H1 (cell line): ENCODE data around the gene UBAC1. TPM values are rescaled to one million over a fixed set of nuclear protein-coding genes. Genes with fewer than 3 reads are reported as not detected.

ENCODE experiments used
- SP1 ChIP-seq: IDR thresholded peaks from 2 replicates; pipeline ENCODE4 v1.6.1; 2011; ENCODE audit warnings: low read depth, low read length
- SRF ChIP-seq: IDR thresholded peaks from 2 replicates; pipeline ENCODE4 v1.6.1; 2011; ENCODE audit warnings: mild to moderate bottlenecking, low read depth, low read length, moderate library complexity
- TBP ChIP-seq: IDR thresholded peaks from 2 replicates; pipeline ENCODE4 v1.6.1; 2011; ENCODE audit warnings: low read depth, low read length, improper control_type of control experiment
- polyA plus RNA-seq, 7 experiments: library from polyadenylated mRNA; depleted of rRNA in 3 of 7; stranded (reverse) in 5 of 7; unstranded in 2 of 7; fragments of >200 nt in 5 of 7; fragments of 200-250 nt in 2 of 7; gene quantifications; 1 replicate in 5 of 7; 2 replicates in 1 of 7; 4 replicates in 1 of 7; pipeline versions ENCODE4 v1.2.1 to v1.2.3, GENCODE V29; 2011 to 2013; ENCODE audit warnings: missing spikeins in 2 of 7, mixed read lengths in 2 of 7
- total RNA-seq: library from RNA; stranded (reverse); fragmentation: NEBNext Ultra II Directional; extraction: Animal tissue kit (Norgen Biotek cat#: 25700); gene quantifications from 2 replicates; pipeline ENCODE4 v1.2.1, GENCODE V29; 2021

Gene UBAC1
- total and polyA plus RNA-seq, 2 of the 8 experiments (the other 6 are each of a cell fraction or from before 2014, with no cell fraction given), result 59.3 to 85.2 TPM

DNA sequence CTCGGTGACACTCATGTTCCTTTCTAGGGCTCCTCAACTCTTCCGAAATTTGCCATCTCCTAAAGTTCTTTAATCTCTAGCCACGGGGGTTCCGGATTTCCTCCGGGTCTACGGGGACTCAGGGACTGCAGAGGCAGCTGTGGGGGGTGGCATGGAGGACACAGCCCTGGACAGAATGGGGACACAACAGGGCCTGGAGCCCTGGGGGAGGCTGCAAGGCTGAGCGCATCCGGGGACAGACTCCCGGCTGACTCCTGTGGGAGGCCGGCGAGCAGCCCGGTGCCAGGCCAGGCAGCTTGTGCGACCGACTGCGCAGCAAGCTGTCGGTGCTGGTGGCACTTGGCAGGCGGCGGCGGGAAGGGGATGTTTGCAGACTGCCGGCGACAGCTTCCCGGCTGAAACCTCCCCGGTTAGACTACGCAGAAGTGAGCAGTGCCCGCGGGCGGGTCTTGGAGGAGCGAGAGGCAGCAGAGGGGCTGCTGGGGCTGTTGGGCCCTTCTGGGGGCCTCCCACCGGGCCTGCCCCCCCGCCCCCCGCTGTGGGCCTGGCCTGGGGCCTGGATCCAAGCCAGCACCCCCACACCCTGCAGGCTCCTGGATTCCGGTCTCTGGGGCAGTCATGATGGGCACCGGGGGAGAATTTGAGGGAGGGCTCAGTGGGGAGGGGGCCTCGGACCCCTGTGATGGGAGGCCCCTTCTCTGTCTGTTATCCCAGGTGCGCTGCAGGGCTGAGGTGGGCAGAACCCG is 28.7 kb upstream of the UBAC1 start (continued):
- TF ChIP-seq TBP (no peak), SRF (no peak), SP1 (no peak)
